ENCODE results near the gene ITGB2.

Gene ITGB2

GRCh38 chr21:44871576-44872269 lies 49.0 kb downstream of the ITGB2 start:
- no peak for DNase-seq (ENCODE audit: extremely low spot score)
- POLR2A ChIA-PET: no interaction called here

GRCh38 chr21:44870748-44871495 lies 49.8 kb downstream of the ITGB2 start:
- ChIA-PET CTCF (no interaction called here), POLR2A (no interaction called here)
- no peak for TF ChIP-seq CTCF (IDR thresholded peaks at IDR 0.05; ENCODE audit: control extremely low read depth, extremely low read depth, low read depth, missing control alignments)
- no peak for DNase-seq (ENCODE audit: extremely low spot score)

More at GRCh38 chr21:44871576-44872269, 49.0 kb downstream of the ITGB2 start:
- TF ChIP-seq CTCF (IDR thresholded peaks at IDR 0.05; ENCODE audit: control extremely low read depth, extremely low read depth, low read depth, missing control alignments): no peak
- CTCF ChIA-PET: interaction anchor here (1.3 to 2.6 kb wide), 2 partner anchors 11 to 78 kb away, joined by 3 to 9 read pairs; no protein-coding TSS in a partner anchor

GRCh38 chr21:44869781-44870747 lies 50.6 kb downstream of the ITGB2 start:
- CTCF ChIA-PET: interaction anchor here (0.6 kb wide), 1 partner anchor 76 kb away, joined by 3 read pairs; no protein-coding TSS in a partner anchor
- POLR2A ChIA-PET: no interaction called here
- no peak for TF ChIP-seq CTCF (IDR thresholded peaks at IDR 0.05; ENCODE audit: control extremely low read depth, extremely low read depth, low read depth, missing control alignments)
- no peak for DNase-seq (ENCODE audit: extremely low spot score)

GRCh38 chr21:44868707-44869106 lies 52.0 kb downstream of the ITGB2 start:
- no peak for DNase-seq (ENCODE audit: extremely low spot score)
- TF ChIP-seq CTCF (IDR thresholded peaks at IDR 0.05; ENCODE audit: control extremely low read depth, extremely low read depth, low read depth, missing control alignments): no peak
- CTCF ChIA-PET: no interaction called here
- POLR2A ChIA-PET: no interaction called here

GRCh38 chr21:44867999-44868700 lies 52.5 kb downstream of the ITGB2 start:
- DNase-seq (ENCODE audit: extremely low spot score): no peak
- TF ChIP-seq CTCF (IDR thresholded peaks at IDR 0.05; ENCODE audit: control extremely low read depth, extremely low read depth, low read depth, missing control alignments): no peak
- CTCF ChIA-PET: interaction anchor here (0.7 kb wide), 1 partner anchor 8 kb away, joined by 3 read pairs; no protein-coding TSS in a partner anchor
- POLR2A ChIA-PET: no interaction called here

All from GM10248 (cell line).